Endothelial cell (in vitro differentiated cells): ENCODE data around the gene NCOA3. TPM values are rescaled to one million over a fixed set of nuclear protein-coding genes. Genes with fewer than 3 reads are reported as not detected.

Experiments used
- DNase-seq: peaks from one replicate; pipeline ENCODE4 v3.0.0; 2021; ENCODE audit warnings: low spot score
- H3K27ac Mint-ChIP-seq: one replicate; pipeline ENCODE4 v1.8.0; 2021; ENCODE audit warnings: mixed read lengths, inconsistent platforms; ENCODE audit not compliant: unreplicated experiment
- H3K27me3 Mint-ChIP-seq: one replicate; pipeline ENCODE4 v1.8.0; 2021; ENCODE audit warnings: mild to moderate bottlenecking, moderate library complexity, mixed read lengths, inconsistent platforms; ENCODE audit not compliant: unreplicated experiment
- H3K36me3 Mint-ChIP-seq: one replicate; pipeline ENCODE4 v1.8.0; 2021; ENCODE audit warnings: mild to moderate bottlenecking, low read depth, mixed read lengths, inconsistent platforms; ENCODE audit not compliant: unreplicated experiment
- H3K4me1 Mint-ChIP-seq: one replicate; pipeline ENCODE4 v1.8.0; 2021; ENCODE audit warnings: mild to moderate bottlenecking, mixed read lengths, inconsistent platforms; ENCODE audit not compliant: unreplicated experiment
- H3K4me3 Mint-ChIP-seq: one replicate; pipeline ENCODE4 v1.8.0; 2021; ENCODE audit warnings: mild to moderate bottlenecking, mixed read lengths, inconsistent platforms; ENCODE audit not compliant: unreplicated experiment
- H3K9me3 Mint-ChIP-seq: one replicate; pipeline ENCODE4 v1.8.0; 2021; ENCODE audit warnings: mixed read lengths, inconsistent platforms; ENCODE audit not compliant: unreplicated experiment
- CTCF ChIP-seq: fragments of 200-600 bp; sonication (generic); IDR thresholded peaks from one replicate; pipeline ENCODE4 v1.5.0; 2021; ENCODE audit warnings: antibody characterized with exemption; ENCODE audit not compliant: unreplicated experiment
- total RNA-seq: library from RNA; stranded (reverse); fragmentation: NEBNext Ultra II Directional; extraction: Animal tissue kit (Norgen Biotek cat#: 25700); gene quantifications from one replicate; pipeline ENCODE4 v1.2.1, GENCODE V29; 2021; ENCODE audit not compliant: unreplicated experiment

Gene NCOA3
- total RNA-seq, 1 donor from 2014 or later: 54.8 TPM

- Mint-ChIP-seq H3K27me3 (peaks cover 30% of the 10 kb centered on the region), H3K36me3 (peaks cover 36% of the 10 kb centered on the region), H3K9me3 (no peaks in the 10 kb centered on the region), H3K27ac (no peak overlapping the region), H3K4me1 (peaks cover 21% of the 10 kb centered on the region), H3K4me3 (no peak overlapping the region)
- DNase-seq: no peak
- no peak for TF ChIP-seq CTCF
Observed at GRCh38 chr20:47665221-47665991, 163.7 kb downstream of the NCOA3 start.

- Mint-ChIP-seq H3K4me1 (peaks cover 14% of the 10 kb centered on the region), H3K36me3 (peaks cover 32% of the 10 kb centered on the region), H3K27me3 (peaks cover 30% of the 10 kb centered on the region), H3K9me3 (no peaks in the 10 kb centered on the region), H3K27ac (no peak overlapping the region), H3K4me3 (no peak overlapping the region)
- no peak for DNase-seq
- no peak for TF ChIP-seq CTCF
Observed at GRCh38 chr20:47666304-47666703, 164.6 kb downstream of the NCOA3 start.

- Mint-ChIP-seq H3K9me3 (no peaks in the 10 kb centered on the region), H3K4me1 (peaks cover 13% of the 10 kb centered on the region), H3K36me3 (peaks cover 32% of the 10 kb centered on the region), H3K4me3 (no peak overlapping the region), H3K27me3 (peaks cover 30% of the 10 kb centered on the region), H3K27ac (no peak overlapping the region)
- TF ChIP-seq CTCF: no peak
- DNase-seq: no peak
Observed at GRCh38 chr20:47667086-47667485, 165.4 kb downstream of the NCOA3 start.

GRCh38 chr20:47667531-47668312, 166.0 kb downstream of the NCOA3 start:
- H3K9me3 Mint-ChIP-seq: no peaks in the 10 kb centered on the region
- peaks cover 10% of the 10 kb centered on the region for H3K4me1 Mint-ChIP-seq
- no peak for TF ChIP-seq CTCF
- no peak overlapping the region for H3K27ac Mint-ChIP-seq
- no peak for DNase-seq
- H3K27me3 Mint-ChIP-seq: peaks cover 28% of the 10 kb centered on the region
- no peak overlapping the region for H3K4me3 Mint-ChIP-seq
- peaks cover 30% of the 10 kb centered on the region for H3K36me3 Mint-ChIP-seq
